ENCODE data around the gene PTGER4.

DNA sequence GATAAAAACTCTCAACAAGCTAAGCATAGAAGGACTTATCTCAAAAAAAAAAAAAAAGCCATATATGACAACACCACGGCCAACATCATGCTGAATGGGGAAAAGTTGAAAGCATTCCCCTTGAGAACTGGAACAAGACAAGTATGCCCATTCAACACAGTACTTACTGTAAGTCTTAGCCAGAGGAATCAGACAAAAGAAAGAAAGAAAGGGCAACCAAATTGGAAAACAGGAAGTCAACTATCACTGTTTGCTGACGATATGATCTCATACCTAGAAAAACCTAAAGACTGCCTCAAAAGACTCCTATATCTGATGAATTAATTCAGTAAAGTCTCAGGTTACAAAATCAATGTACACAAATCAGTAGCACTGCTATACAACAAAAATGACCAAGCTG lies 24.6 kb upstream of the PTGER4 start:
- TF ChIP-seq, protein P1, sequence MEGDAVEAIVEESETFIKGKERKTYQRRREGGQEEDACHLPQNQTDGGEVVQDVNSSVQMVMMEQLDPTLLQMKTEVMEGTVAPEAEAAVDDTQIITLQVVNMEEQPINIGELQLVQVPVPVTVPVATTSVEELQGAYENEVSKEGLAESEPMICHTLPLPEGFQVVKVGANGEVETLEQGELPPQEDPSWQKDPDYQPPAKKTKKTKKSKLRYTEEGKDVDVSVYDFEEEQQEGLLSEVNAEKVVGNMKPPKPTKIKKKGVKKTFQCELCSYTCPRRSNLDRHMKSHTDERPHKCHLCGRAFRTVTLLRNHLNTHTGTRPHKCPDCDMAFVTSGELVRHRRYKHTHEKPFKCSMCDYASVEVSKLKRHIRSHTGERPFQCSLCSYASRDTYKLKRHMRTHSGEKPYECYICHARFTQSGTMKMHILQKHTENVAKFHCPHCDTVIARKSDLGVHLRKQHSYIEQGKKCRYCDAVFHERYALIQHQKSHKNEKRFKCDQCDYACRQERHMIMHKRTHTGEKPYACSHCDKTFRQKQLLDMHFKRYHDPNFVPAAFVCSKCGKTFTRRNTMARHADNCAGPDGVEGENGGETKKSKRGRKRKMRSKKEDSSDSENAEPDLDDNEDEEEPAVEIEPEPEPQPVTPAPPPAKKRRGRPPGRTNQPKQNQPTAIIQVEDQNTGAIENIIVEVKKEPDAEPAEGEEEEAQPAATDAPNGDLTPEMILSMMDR (optimal IDR thresholded peaks at IDR 0.05 in 1 of 3, IDR thresholded peaks at IDR 0.05 in 1 of 3, conservative IDR thresholded peaks at IDR 0.05 in 1 of 3; ENCODE audit: extremely low read depth in 1 of 3, insufficient read depth in 2 of 3, low read length in 3 of 3), result no peak
- TF ChIP-seq EZH2 (IDR thresholded peaks at IDR 0.05; ENCODE audit: low read length), result no peak
